HepG2 (cell line): ENCODE data around the gene KIF22. TPM values are rescaled to one million over a fixed set of nuclear protein-coding genes. Genes with fewer than 3 reads are reported as not detected.

Experiments used
- CEBPB ChIP-seq: IDR thresholded peaks from 2 replicates; pipeline ENCODE4 v1.6.1; 2011; ENCODE audit warnings: low read depth, low read length, improper control_type of control experiment, borderline replicate concordance
- DPF2 ChIP-seq: sonication (generic); formaldehyde crosslinking; IDR thresholded peaks from 2 replicates; pipeline ENCODE4 v1.4.0; 2020; ENCODE audit warnings: mild to moderate bottlenecking, low read depth, missing genetic modification reagents, borderline replicate concordance
- GATAD2A ChIP-seq: IDR thresholded peaks from 2 replicates; pipeline ENCODE4 v1.6.1; 2016
- HDAC2 ChIP-seq: sonication (generic); formaldehyde crosslinking; IDR thresholded peaks from 2 replicates; pipeline ENCODE4 v1.4.0; 2020; ENCODE audit warnings: missing genetic modification reagents
- ISL2 ChIP-seq: sonication (generic); formaldehyde crosslinking; IDR thresholded peaks from 2 replicates; pipeline ENCODE4 v1.5.0; 2020; ENCODE audit warnings: missing genetic modification reagents
- KDM5A ChIP-seq: fragments of 200-600 bp; sonication (generic); IDR thresholded peaks from 2 replicates; pipeline ENCODE4 v1.7.0; 2018; ENCODE audit warnings: antibody characterized with exemption, mild to moderate bottlenecking, low read length, borderline replicate concordance
- NCOA1 ChIP-seq: sonication (generic); formaldehyde crosslinking; IDR thresholded peaks from 2 replicates; pipeline ENCODE4 v1.9.0; 2021; ENCODE audit warnings: missing genetic modification reagents
- NONO ChIP-seq, 2 experiments: fragments of 450-650 bp in 1 of 2; sonication (generic) in 1 of 2; formaldehyde crosslinking in 1 of 2; IDR thresholded peaks in 1 of 2; conservative IDR thresholded peaks in 1 of 2; 2 replicates each; pipeline versions ENCODE4 v1.6.1 to v1.8.0; 2017 to 2022; ENCODE audit warnings: mild to moderate bottlenecking in 1 of 2, missing genetic modification reagents in 1 of 2, moderate library complexity in 1 of 2
- PCBP2 ChIP-seq: fragments of 200-400 bp; formaldehyde crosslinking; optimal IDR thresholded peaks from 2 replicates; pipeline ENCODE3; 2018; ENCODE audit warnings: low read length, low read depth; ENCODE audit not compliant: poor library complexity, severe bottlenecking
- POGZ ChIP-seq: sonication (generic); formaldehyde crosslinking; IDR thresholded peaks from 2 replicates; pipeline ENCODE4 v1.4.0; 2020; ENCODE audit warnings: mild to moderate bottlenecking, missing genetic modification reagents
- REL ChIP-seq: sonication (generic); formaldehyde crosslinking; conservative IDR thresholded peaks from 2 replicates; pipeline ENCODE4 v1.8.0; 2022; ENCODE audit warnings: mild to moderate bottlenecking, missing genetic modification reagents, moderate library complexity
- SALL1 ChIP-seq: sonication (generic); formaldehyde crosslinking; IDR thresholded peaks from 2 replicates; pipeline ENCODE4 v1.8.0; 2022; ENCODE audit warnings: mild to moderate bottlenecking, missing genetic modification reagents
- SP5 ChIP-seq: IDR thresholded peaks from 2 replicates; pipeline ENCODE4 v1.6.1; 2016; ENCODE audit warnings: low read depth, borderline replicate concordance
- TGIF2 ChIP-seq: IDR thresholded peaks from 2 replicates; pipeline ENCODE4 v1.6.1; 2016; ENCODE audit warnings: control low read depth, missing compliant biosample characterization
- ZNF253 ChIP-seq: sonication (generic); formaldehyde crosslinking; IDR thresholded peaks from 2 replicates; pipeline ENCODE4 v1.8.0; 2022; ENCODE audit warnings: mild to moderate bottlenecking, missing genetic modification reagents, borderline replicate concordance
- ZNF276 ChIP-seq: sonication (generic); formaldehyde crosslinking; IDR thresholded peaks from 2 replicates; pipeline ENCODE4 v1.4.0; 2020; ENCODE audit warnings: mild to moderate bottlenecking, low read depth, missing genetic modification reagents
- ZNF317 ChIP-seq: sonication (generic); formaldehyde crosslinking; IDR thresholded peaks from 2 replicates; pipeline ENCODE4 v1.5.0; 2020; ENCODE audit warnings: mild to moderate bottlenecking, missing genetic modification reagents
- ZNF556 ChIP-seq: sonication (generic); formaldehyde crosslinking; IDR thresholded peaks from 2 replicates; pipeline ENCODE4 v1.4.0; 2020; ENCODE audit warnings: mild to moderate bottlenecking, missing genetic modification reagents, borderline replicate concordance
- ZNF557 ChIP-seq: sonication (generic); formaldehyde crosslinking; IDR thresholded peaks from 2 replicates; pipeline ENCODE4 v1.4.0; 2020; ENCODE audit warnings: missing genetic modification reagents
- ZNF607 ChIP-seq: sonication (generic); formaldehyde crosslinking; IDR thresholded peaks from 2 replicates; pipeline ENCODE4 v1.5.1; 2020; ENCODE audit warnings: missing genetic modification reagents, mild to moderate bottlenecking, borderline replicate concordance
- ZNF644 ChIP-seq: IDR thresholded peaks from 2 replicates; pipeline ENCODE4 v1.6.1; 2016; ENCODE audit warnings: low read depth
- ZNF747 ChIP-seq: sonication (generic); formaldehyde crosslinking; IDR thresholded peaks from 2 replicates; pipeline ENCODE4 v1.8.1; 2023; ENCODE audit warnings: missing genetic modification reagents, mild to moderate bottlenecking, borderline replicate concordance
- ZSCAN25 ChIP-seq: sonication (generic); formaldehyde crosslinking; IDR thresholded peaks from 2 replicates; pipeline ENCODE4 v1.8.0; 2022; ENCODE audit warnings: mild to moderate bottlenecking, missing genetic modification reagents
- polyA plus RNA-seq, 8 experiments: library from polyadenylated mRNA; depleted of rRNA in 3 of 8; stranded (reverse) in 7 of 8; unstranded in 1 of 8; fragments of >200 nt; fragmentation: Illumina TruSeq in 4 of 8; extraction: Trizol in 4 of 8; gene quantifications; 2 replicates each; pipeline versions ENCODE4 v1.2.1 to v1.2.3, GENCODE V29; 2011 to 2016; ENCODE audit warnings: low read depth in 4 of 8, missing spikeins in 1 of 8, mixed read lengths in 1 of 8; ENCODE audit not compliant: insufficient read depth in 1 of 8
- total RNA-seq, 5 experiments: library from RNA; depleted of rRNA; stranded (reverse); fragments of >200 nt; fragmentation: Illumina TruSeq; extraction: Trizol; gene quantifications; 2 replicates each; pipeline ENCODE4 v1.2.3, GENCODE V29; 2016; ENCODE audit warnings: low read depth in 1 of 5
- TF ChIP-seq, protein P1 (sequence below): sonication (generic); formaldehyde crosslinking; conservative IDR thresholded peaks from 2 replicates; pipeline ENCODE4 v1.5.0; 2020; ENCODE audit warnings: missing genetic modification reagents
- TF ChIP-seq, protein P2 (sequence below), 2 experiments: fragments of 450-650 bp in 1 of 2; sonication (generic) in 1 of 2; formaldehyde crosslinking; IDR thresholded peaks; 2 replicates each; pipeline versions ENCODE4 v1.5.0 to v1.8.0; 2020 to 2022; ENCODE audit warnings: mild to moderate bottlenecking in 1 of 2, missing genetic modification reagents in 1 of 2
- TF ChIP-seq, protein P3 (sequence below): sonication (generic); formaldehyde crosslinking; IDR thresholded peaks from 2 replicates; pipeline ENCODE4 v1.4.0; 2020; ENCODE audit warnings: mild to moderate bottlenecking, missing genetic modification reagents

The KIF22 gene
- total and polyA plus RNA-seq, 2 of the 13 experiments (the other 11 are each of a cell fraction or from before 2014, with no cell fraction given), result 95.8 to 118 TPM

- peak; percentile 74 for TF ChIP-seq ISL2 (CRISPR knock-in tag)
- TF ChIP-seq ZNF276, result no peak
- TF ChIP-seq NONO (IDR thresholded peaks at IDR 0.05), result no peak
- no peak for TF ChIP-seq NONO (CRISPR knock-in tag; conservative IDR thresholded peaks at IDR 0.05)
- TF ChIP-seq, protein P1, sequence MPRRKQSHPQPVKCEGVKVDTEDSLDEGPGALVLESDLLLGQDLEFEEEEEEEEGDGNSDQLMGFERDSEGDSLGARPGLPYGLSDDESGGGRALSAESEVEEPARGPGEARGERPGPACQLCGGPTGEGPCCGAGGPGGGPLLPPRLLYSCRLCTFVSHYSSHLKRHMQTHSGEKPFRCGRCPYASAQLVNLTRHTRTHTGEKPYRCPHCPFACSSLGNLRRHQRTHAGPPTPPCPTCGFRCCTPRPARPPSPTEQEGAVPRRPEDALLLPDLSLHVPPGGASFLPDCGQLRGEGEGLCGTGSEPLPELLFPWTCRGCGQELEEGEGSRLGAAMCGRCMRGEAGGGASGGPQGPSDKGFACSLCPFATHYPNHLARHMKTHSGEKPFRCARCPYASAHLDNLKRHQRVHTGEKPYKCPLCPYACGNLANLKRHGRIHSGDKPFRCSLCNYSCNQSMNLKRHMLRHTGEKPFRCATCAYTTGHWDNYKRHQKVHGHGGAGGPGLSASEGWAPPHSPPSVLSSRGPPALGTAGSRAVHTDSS (CRISPR knock-in tag), result no peak
- 0 out of 2 replicates have a peak, but pooled peaks have one; percentile 42 for TF ChIP-seq ZNF607 (CRISPR knock-in tag)
- no peak for TF ChIP-seq ZNF557
- TF ChIP-seq ZSCAN25 (CRISPR knock-in tag), result 0 out of 2 replicates have a peak, but pooled peaks have one; percentile 46
- peak; percentile 46 for TF ChIP-seq POGZ (CRISPR knock-in tag)
- TF ChIP-seq, protein P2, sequence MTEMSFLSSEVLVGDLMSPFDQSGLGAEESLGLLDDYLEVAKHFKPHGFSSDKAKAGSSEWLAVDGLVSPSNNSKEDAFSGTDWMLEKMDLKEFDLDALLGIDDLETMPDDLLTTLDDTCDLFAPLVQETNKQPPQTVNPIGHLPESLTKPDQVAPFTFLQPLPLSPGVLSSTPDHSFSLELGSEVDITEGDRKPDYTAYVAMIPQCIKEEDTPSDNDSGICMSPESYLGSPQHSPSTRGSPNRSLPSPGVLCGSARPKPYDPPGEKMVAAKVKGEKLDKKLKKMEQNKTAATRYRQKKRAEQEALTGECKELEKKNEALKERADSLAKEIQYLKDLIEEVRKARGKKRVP (CRISPR knock-in tag; IDR thresholded peaks at IDR 0.05), result peak; percentile 56 to 96; a peak in 3 of 4 replicates
- no peak for TF ChIP-seq KDM5A
- peak; percentile 68; the same call in 1 of the 2 replicates for TF ChIP-seq HDAC2 (CRISPR knock-in tag)
- TF ChIP-seq PCBP2, result no peak
- peak; percentile 58; the same call in 1 of the 2 replicates for TF ChIP-seq DPF2 (CRISPR knock-in tag)
- no peak for TF ChIP-seq ZNF747 (CRISPR knock-in tag)
- peak; percentile 72 for TF ChIP-seq ZNF317
- TF ChIP-seq SALL1 (CRISPR knock-in tag), result peak; percentile 42
- peak; percentile 90; the same call in 1 of the 2 replicates for TF ChIP-seq CEBPB
- TF ChIP-seq SP5 (CRISPR knock-in tag), result no peak
- TF ChIP-seq GATAD2A (CRISPR knock-in tag), result peak; percentile 85
- 0 out of 2 replicates have a peak, but pooled peaks have one; percentile 56 for TF ChIP-seq NCOA1 (CRISPR knock-in tag)
- peak; percentile 70; the same call in 1 of the 2 replicates for TF ChIP-seq ZNF556 (CRISPR knock-in tag)
- TF ChIP-seq, protein P3, sequence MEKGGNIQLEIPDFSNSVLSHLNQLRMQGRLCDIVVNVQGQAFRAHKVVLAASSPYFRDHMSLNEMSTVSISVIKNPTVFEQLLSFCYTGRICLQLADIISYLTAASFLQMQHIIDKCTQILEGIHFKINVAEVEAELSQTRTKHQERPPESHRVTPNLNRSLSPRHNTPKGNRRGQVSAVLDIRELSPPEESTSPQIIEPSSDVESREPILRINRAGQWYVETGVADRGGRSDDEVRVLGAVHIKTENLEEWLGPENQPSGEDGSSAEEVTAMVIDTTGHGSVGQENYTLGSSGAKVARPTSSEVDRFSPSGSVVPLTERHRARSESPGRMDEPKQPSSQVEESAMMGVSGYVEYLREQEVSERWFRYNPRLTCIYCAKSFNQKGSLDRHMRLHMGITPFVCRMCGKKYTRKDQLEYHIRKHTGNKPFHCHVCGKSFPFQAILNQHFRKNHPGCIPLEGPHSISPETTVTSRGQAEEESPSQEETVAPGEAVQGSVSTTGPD, result peak; percentile 70
- TF ChIP-seq TGIF2 (CRISPR knock-in tag), result no peak
- peak; percentile 55 for TF ChIP-seq ZNF644 (CRISPR knock-in tag)
- no peak for TF ChIP-seq REL (CRISPR knock-in tag)
- TF ChIP-seq ZNF253 (CRISPR knock-in tag), result no peak
Measured at GRCh38 chr16:29757950-29758466, 32.5 kb upstream of the KIF22 start (continued).
